H1 (cell line): ENCODE data around the gene NME3.
A peak's percentile ranks its signal among the peaks of the same experiment; 100 is the strongest.

Experiments
- EGR1 ChIP-seq: IDR thresholded peaks from 2 replicates; pipeline ENCODE4 v1.6.1; 2011; ENCODE audit warnings: low read depth, low read length, borderline replicate concordance
- EP300 ChIP-seq, 2 experiments: IDR thresholded peaks; 1 replicate in 1 of 2; 2 replicates in 1 of 2; pipeline ENCODE4 v1.6.1; 2011 to 2012; ENCODE audit warnings: low read depth in 2 of 2, low read length in 2 of 2, mild to moderate bottlenecking in 2 of 2, borderline replicate concordance in 1 of 2, inconsistent platforms in 1 of 2, moderate library complexity in 1 of 2
- GABPA ChIP-seq: IDR thresholded peaks from 2 replicates; pipeline ENCODE4 v1.6.1; 2011; ENCODE audit warnings: mild to moderate bottlenecking, low read length, moderate library complexity, borderline replicate concordance; ENCODE audit not compliant: insufficient read depth
- KDM1A ChIP-seq: fragments of 200-600, 300-600 bp; sonication (generic); IDR thresholded peaks from 2 replicates; pipeline ENCODE4 v1.7.1; 2016; ENCODE audit warnings: mild to moderate bottlenecking, low read length, borderline replicate concordance
- POLR2A ChIP-seq, 2 experiments: IDR thresholded peaks; 1 replicate in 1 of 2; 2 replicates in 1 of 2; pipeline ENCODE4 v1.6.1; 2011; ENCODE audit warnings: low read depth in 2 of 2, low read length in 2 of 2, mild to moderate bottlenecking in 2 of 2; ENCODE audit errors: control extremely low read depth in 1 of 2
- POLR2AphosphoS5 ChIP-seq: IDR thresholded peaks from 2 replicates; pipeline ENCODE4 v1.6.1; 2011; ENCODE audit warnings: low read depth, low read length
- RNF2 ChIP-seq: fragments of 200-900, 300-1000 bp; sonication (generic); IDR thresholded peaks from 2 replicates; pipeline ENCODE4 v1.7.1; 2016; ENCODE audit warnings: borderline replicate concordance, low read depth, mild to moderate bottlenecking, antibody characterized with exemption, low read length; ENCODE audit not compliant: poor library complexity, severe bottlenecking; ENCODE audit errors: missing control alignments
- SRF ChIP-seq: IDR thresholded peaks from 2 replicates; pipeline ENCODE4 v1.6.1; 2011; ENCODE audit warnings: mild to moderate bottlenecking, low read depth, low read length, moderate library complexity
- TF ChIP-seq, protein P1 (sequence below), 3 experiments: IDR thresholded peaks; 1 replicate in 2 of 3; 2 replicates in 1 of 3; pipeline versions ENCODE4 v1.5.1 to v1.6.1; 2011; ENCODE audit warnings: low read length in 3 of 3, mild to moderate bottlenecking in 3 of 3, inconsistent platforms in 2 of 3, low read depth in 1 of 3, moderate library complexity in 1 of 3; ENCODE audit not compliant: insufficient read depth in 1 of 3; ENCODE audit errors: control extremely low read depth in 1 of 3

DNA sequence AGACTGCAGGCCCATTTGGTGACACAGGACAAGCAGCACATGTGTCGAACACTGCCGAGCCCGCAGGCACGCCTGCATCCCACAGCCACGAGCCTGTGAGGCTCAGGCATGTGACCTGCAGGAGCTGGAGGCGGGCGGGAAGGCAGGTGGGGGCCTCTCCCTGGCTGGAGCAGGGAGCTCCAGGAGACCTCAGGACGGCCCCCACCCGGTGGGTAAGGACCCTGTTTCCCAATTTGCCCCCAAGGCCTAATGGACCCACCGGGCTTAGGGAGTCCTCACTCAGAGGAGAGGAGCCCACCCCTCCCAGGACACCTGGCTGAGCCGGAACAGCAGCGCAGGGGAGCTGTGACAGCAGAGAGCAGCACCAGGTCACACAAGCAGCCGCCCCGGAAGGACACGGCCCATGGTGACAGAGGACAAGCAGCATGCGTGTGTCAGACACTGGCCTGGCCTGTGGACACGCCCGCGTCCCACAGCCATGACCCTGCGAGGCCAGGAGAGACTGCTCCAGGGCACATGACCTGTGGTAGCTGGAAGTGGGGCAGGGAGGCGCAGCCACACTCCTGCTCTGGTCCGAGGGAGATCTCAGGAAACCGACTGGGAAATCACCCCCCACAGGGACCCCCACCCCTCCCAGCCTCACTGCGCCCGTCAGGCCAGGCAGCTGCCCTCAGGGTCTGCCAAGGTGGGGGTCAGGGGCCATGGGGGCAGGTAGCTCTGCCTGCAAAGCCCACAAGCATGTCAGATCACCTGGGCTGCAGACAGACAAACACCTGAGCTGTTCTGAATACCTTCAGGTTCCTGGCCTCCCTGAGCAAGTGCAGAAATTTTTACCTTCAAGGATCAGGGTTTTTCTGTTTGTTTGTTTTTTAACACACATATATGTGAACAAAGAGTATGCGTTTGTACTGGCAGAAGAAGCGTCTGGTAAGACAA is 8.7 kb upstream of the NME3 start:
- TF ChIP-seq SRF (no peak), POLR2AphosphoS5 (peak; percentile 66), POLR2A (IDR thresholded peaks at IDR 0.05; ENCODE audit: control extremely low read depth in 1 of 2, low read depth in 2 of 2, low read length in 2 of 2) (0 out of 3 replicates have a peak, but pooled peaks of 1 of the 2 experiments have one; percentile 27), KDM1A (no peak), EGR1 (no peak), RNF2 (no peak), GABPA (no peak), EP300 (IDR thresholded peaks at IDR 0.05; ENCODE audit: borderline replicate concordance in 1 of 2, low read depth in 2 of 2, low read length in 2 of 2) (no peak)
- TF ChIP-seq, protein P1, sequence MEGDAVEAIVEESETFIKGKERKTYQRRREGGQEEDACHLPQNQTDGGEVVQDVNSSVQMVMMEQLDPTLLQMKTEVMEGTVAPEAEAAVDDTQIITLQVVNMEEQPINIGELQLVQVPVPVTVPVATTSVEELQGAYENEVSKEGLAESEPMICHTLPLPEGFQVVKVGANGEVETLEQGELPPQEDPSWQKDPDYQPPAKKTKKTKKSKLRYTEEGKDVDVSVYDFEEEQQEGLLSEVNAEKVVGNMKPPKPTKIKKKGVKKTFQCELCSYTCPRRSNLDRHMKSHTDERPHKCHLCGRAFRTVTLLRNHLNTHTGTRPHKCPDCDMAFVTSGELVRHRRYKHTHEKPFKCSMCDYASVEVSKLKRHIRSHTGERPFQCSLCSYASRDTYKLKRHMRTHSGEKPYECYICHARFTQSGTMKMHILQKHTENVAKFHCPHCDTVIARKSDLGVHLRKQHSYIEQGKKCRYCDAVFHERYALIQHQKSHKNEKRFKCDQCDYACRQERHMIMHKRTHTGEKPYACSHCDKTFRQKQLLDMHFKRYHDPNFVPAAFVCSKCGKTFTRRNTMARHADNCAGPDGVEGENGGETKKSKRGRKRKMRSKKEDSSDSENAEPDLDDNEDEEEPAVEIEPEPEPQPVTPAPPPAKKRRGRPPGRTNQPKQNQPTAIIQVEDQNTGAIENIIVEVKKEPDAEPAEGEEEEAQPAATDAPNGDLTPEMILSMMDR (IDR thresholded peaks at IDR 0.05; ENCODE audit: control extremely low read depth in 1 of 3, insufficient read depth in 1 of 3, low read depth in 1 of 3, low read length in 3 of 3): no peak
